PFSK-1 (cell line): ENCODE measurements around the gene TOR2A.

ENCODE experiments used
- POLR2AphosphoS5 ChIP-seq: IDR thresholded peaks from 2 replicates; pipeline ENCODE4 v1.6.1; 2012; ENCODE audit warnings: low read depth, mild to moderate bottlenecking, control low read depth, low read length, moderate library complexity
- TAF1 ChIP-seq: IDR thresholded peaks from 2 replicates; pipeline ENCODE4 v1.6.1; 2012; ENCODE audit warnings: low read length, control low read depth, borderline replicate concordance; ENCODE audit not compliant: insufficient read depth

GRCh38 chr9:127754099-127755060 is 19.3 kb upstream of the TOR2A start:
- no peak for TF ChIP-seq TAF1
- TF ChIP-seq POLR2AphosphoS5, result no peak
